Fibroblast of lung (primary cell): Measurements from ENCODE around the gene PYGO2.

ENCODE experiments used
- EZH2 ChIP-seq: IDR thresholded peaks from 2 replicates; pipeline ENCODE4 v1.5.1; 2012; ENCODE audit warnings: low read length, control low read depth, mild to moderate bottlenecking; ENCODE audit errors: missing control alignments
- TF ChIP-seq, protein P1 (sequence below), 2 donors: IDR thresholded peaks in 1 of 2; conservative IDR thresholded peaks in 1 of 2; 1 replicate in 1 of 2; 2 replicates in 1 of 2; pipeline ENCODE4 v1.5.1; 2011 to 2012; ENCODE audit warnings: low read length in 2 of 2, control low read depth in 1 of 2, inconsistent platforms in 1 of 2, low read depth in 1 of 2, mild to moderate bottlenecking in 1 of 2

DNA sequence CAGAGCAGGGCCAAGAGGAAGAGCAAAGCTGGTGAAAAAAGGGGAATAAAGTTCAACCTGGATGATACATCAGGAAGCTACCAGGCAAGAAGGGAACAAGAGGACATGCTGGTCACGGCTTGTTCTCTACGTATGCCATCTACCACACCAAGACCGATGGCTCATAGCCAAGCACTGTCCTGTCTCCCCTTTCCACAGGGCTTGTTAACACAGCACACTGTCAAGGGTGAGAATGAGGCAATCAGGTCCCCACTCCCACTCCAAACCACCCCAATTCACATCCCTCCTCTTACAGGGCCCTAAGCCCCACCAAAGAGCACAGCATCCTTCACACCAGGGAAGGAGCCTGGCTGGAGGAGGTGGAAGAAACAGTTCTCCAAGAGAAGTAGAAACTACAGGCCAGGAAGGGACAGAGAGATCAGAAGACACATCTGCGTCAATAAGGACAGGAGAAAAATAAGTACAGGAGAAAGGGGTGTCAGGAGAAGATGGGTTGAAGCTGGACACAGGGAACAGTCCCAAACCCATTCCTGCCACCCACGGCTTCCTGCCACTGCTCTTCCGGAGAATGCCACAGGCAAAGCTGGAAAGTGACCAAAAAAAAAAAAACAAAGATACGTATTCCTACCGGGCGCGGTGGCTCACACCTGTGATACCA is 9.9 kb upstream of the PYGO2 start:
- TF ChIP-seq, protein P1, sequence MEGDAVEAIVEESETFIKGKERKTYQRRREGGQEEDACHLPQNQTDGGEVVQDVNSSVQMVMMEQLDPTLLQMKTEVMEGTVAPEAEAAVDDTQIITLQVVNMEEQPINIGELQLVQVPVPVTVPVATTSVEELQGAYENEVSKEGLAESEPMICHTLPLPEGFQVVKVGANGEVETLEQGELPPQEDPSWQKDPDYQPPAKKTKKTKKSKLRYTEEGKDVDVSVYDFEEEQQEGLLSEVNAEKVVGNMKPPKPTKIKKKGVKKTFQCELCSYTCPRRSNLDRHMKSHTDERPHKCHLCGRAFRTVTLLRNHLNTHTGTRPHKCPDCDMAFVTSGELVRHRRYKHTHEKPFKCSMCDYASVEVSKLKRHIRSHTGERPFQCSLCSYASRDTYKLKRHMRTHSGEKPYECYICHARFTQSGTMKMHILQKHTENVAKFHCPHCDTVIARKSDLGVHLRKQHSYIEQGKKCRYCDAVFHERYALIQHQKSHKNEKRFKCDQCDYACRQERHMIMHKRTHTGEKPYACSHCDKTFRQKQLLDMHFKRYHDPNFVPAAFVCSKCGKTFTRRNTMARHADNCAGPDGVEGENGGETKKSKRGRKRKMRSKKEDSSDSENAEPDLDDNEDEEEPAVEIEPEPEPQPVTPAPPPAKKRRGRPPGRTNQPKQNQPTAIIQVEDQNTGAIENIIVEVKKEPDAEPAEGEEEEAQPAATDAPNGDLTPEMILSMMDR (conservative IDR thresholded peaks at IDR 0.05 in 1 of 2, IDR thresholded peaks at IDR 0.05 in 1 of 2; ENCODE audit: low read depth in 1 of 2, low read length in 2 of 2), result no peak
- no peak for TF ChIP-seq EZH2
